Measurements from ENCODE around the gene CDO1.

The CDO1 gene

DNA sequence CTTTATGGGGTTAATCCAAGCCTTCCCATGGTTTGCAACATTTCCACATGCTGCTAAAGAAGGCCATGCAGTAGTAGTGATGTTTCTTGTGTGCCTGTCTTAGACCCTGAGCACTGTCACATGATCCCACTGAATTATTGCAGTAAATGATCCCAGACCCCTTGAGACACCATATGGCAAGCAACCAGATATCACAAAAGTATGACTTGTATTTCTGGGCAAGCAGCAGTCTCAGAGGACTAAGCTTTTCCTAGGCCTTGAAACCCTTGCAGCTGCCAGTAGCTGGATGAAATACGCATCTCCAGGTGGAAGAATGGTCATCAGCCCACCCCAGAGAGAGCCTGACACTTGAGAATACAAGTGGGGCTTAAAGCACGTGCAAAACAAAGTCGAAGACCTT lies 41.8 kb downstream of the CDO1 start:
- TF ChIP-seq, protein P1, sequence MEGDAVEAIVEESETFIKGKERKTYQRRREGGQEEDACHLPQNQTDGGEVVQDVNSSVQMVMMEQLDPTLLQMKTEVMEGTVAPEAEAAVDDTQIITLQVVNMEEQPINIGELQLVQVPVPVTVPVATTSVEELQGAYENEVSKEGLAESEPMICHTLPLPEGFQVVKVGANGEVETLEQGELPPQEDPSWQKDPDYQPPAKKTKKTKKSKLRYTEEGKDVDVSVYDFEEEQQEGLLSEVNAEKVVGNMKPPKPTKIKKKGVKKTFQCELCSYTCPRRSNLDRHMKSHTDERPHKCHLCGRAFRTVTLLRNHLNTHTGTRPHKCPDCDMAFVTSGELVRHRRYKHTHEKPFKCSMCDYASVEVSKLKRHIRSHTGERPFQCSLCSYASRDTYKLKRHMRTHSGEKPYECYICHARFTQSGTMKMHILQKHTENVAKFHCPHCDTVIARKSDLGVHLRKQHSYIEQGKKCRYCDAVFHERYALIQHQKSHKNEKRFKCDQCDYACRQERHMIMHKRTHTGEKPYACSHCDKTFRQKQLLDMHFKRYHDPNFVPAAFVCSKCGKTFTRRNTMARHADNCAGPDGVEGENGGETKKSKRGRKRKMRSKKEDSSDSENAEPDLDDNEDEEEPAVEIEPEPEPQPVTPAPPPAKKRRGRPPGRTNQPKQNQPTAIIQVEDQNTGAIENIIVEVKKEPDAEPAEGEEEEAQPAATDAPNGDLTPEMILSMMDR (IDR thresholded peaks at IDR 0.05; ENCODE audit: borderline replicate concordance, insufficient read depth, low read depth, low read length) = no peak
- no peak overlapping the region for H3K4me3 ChIP-seq (ENCODE audit: low read depth, low read length)

DNA sequence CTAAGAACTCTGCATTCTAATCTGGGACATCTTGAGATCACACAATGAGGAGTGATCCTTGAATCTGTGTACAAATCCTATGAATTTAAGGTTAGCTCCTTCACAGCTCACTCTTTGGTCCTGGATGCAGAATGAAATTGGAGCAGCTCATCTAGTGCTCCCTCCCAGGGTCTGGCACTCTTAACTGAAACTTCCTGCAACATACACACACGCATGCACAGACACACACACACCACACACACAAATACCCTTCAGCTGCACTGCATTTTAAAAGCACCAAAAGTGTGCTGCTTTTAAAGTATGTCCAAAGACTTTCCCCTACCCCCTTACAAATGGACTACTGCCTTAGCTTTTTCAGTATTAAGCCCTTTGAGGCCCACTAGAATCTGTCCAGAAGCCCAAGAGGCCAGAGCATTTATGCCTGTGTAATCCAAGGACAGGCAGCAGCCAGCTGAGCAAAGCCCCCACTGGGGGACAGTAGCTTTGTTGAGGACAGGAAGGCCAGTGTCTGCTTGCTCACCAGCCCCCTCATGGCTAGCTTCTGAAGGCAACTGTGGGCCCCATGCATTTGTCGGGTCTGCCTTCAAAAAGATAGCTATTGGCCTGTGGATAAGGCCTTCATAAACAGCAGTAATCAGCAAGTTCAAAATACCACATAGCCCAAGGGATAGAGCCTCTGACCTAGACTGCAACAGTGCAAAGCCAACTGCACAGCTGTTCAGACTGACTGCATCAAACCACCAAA lies 43.6 kb downstream of the CDO1 start:
- no peak overlapping the region for H3K4me3 ChIP-seq (ENCODE audit: low read depth, low read length)
- TF ChIP-seq, protein P1 (IDR thresholded peaks at IDR 0.05; ENCODE audit: borderline replicate concordance, insufficient read depth, low read depth, low read length) = no peak

DNA sequence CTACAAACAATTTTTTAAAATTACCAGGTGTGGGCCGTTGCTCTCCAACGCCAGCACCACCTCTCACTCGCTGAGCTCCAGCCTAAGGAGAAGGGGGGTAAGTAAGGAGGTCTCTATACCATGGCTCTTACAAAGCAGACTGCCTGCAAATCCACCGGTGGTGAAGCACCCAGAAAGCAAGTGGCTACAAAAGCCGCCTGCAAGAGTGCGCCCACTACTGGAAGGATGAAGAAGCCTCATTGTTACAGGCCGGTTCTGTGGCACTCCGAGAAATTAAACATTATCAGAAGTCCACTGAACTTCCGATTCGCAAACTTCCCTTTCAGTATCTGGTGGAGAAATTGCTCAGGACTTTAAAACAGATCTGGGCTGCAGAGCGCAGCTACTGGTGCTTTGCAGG lies 46.0 kb downstream of the CDO1 start:
- no peak overlapping the region for H3K4me3 ChIP-seq (ENCODE audit: low read depth, low read length)
- TF ChIP-seq, protein P1 (IDR thresholded peaks at IDR 0.05; ENCODE audit: borderline replicate concordance, insufficient read depth, low read depth, low read length) = peak; percentile 59

DNA sequence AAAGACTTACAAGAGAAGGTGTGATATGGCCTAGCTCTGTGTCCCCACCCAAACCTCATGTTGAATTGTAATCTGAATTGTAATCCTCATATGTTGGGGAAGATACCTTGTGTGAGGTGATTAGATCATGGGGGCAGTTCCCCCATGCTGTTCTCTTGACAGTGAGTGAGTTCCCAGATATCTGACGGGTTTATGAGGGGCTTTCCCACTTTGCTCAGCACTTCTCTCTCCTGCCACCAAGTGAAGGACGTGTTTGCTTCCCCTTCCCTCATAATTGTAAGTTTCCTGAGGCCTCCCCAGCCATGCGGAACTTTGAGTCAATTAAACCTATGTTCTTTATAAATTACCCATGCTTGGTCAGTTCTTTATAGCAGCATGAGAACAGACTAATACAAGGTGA lies 49.0 kb downstream of the CDO1 start:
- TF ChIP-seq, protein P1 (IDR thresholded peaks at IDR 0.05; ENCODE audit: borderline replicate concordance, insufficient read depth, low read depth, low read length) = no peak
- no peak overlapping the region for H3K4me3 ChIP-seq (ENCODE audit: low read depth, low read length)

DNA sequence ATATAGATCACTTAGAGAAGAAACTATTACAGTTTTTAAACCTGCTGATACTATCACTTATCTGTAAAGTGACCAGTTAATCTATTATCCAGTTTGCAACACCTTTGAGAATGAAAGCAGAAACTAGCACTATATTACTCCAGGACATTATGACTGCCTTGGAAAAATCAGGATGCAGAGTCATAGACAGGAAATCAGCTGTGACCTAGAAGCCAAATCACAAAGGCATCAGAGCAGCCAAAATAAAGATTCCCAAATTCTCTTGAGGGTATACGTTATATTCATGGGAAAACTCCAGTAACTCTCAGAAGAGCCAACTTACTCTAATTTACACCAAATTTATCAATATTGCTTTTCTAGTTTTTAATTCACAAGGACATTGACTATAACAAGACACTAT lies 49.9 kb downstream of the CDO1 start:
- TF ChIP-seq, protein P1 (IDR thresholded peaks at IDR 0.05; ENCODE audit: borderline replicate concordance, insufficient read depth, low read depth, low read length) = no peak
- H3K4me3 ChIP-seq (ENCODE audit: low read depth, low read length) = no peak overlapping the region

DNA sequence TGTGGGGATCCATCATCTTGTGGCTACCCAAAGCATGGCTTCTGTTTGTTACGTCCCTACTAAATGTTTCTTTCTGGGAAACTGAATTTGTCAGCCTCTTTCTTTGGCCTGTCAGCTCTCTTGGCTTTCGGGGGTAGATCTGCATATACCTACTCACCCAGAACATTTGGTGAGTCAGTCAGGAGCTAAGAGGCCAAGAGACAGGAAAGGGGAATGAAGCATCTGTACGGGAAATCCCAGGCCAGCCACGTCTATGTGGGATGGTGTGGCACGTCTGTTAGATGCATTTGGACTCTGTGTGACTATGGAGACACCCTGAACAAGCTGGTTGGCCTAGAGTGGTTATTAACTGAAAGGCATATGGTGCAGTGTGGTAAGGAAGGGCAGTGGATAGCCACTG lies 58.1 kb downstream of the CDO1 start:
- TF ChIP-seq, protein P1 (IDR thresholded peaks at IDR 0.05; ENCODE audit: borderline replicate concordance, insufficient read depth, low read depth, low read length) = no peak
- no peak overlapping the region for H3K4me3 ChIP-seq (ENCODE audit: low read depth, low read length)

DNA sequence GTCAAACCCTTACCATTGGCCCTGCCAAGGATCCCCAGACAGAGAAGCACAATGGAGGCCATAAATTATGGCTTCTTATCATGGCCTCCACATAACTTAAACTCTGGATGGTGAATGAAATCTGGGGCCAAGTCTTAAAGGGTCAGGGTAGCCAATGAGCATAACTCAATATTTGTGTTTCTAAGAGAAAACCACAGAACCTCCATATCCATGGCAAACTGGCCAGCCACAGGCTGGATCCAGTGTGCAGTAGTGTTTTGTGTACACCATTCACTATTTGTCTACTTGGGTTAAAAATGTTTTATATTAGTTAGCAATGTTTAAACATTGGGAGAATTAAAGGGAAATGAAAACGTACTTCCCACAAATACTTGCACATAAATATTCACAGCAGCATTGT lies 60.8 kb downstream of the CDO1 start:
- H3K4me3 ChIP-seq (ENCODE audit: low read depth, low read length) = no peak overlapping the region
- TF ChIP-seq, protein P1 (IDR thresholded peaks at IDR 0.05; ENCODE audit: borderline replicate concordance, insufficient read depth, low read depth, low read length) = no peak
